Neutrophil (primary cell): ENCODE results near the gene ZNF549.

Experiments
- H3K27ac ChIP-seq: fragments of 200-600 bp; sonication (generic); 2 replicates; pipeline ENCODE4 v1.5.1; 2016; ENCODE audit warnings: mild to moderate bottlenecking, moderate library complexity
- H3K27me3 ChIP-seq: fragments of 200-600 bp; sonication (generic); 2 replicates; pipeline ENCODE4 v1.6.0; 2016; ENCODE audit warnings: mild to moderate bottlenecking
- H3K36me3 ChIP-seq: fragments of 200-600 bp; sonication (generic); 2 replicates; pipeline ENCODE4 v1.5.1; 2017
- H3K4me1 ChIP-seq, 2 experiments: fragments of 200-600 bp in 1 of 2; sonication (generic) in 1 of 2; 1 replicate in 1 of 2; 2 replicates in 1 of 2; pipeline versions ENCODE4 v1.5.1 to v1.6.1; 2013 to 2016; ENCODE audit warnings: low read depth in 1 of 2, low read length in 1 of 2, mild to moderate bottlenecking in 1 of 2, moderate library complexity in 1 of 2; ENCODE audit not compliant: control insufficient read depth in 1 of 2, insufficient read depth in 1 of 2
- H3K4me3 ChIP-seq, 2 experiments: fragments of 200-600 bp in 1 of 2; sonication (generic) in 1 of 2; 1 replicate in 1 of 2; 2 replicates in 1 of 2; pipeline ENCODE4 v1.5.1; 2013 to 2016; ENCODE audit warnings: low read depth in 1 of 2, low read length in 1 of 2, mild to moderate bottlenecking in 1 of 2, moderate library complexity in 1 of 2
- H3K9me3 ChIP-seq: fragments of 200-600 bp; sonication (generic); 2 replicates; pipeline ENCODE4 v1.5.1; 2016
- CTCF ChIP-seq: fragments of 200-600 bp; sonication (generic); IDR thresholded peaks from 2 replicates; pipeline ENCODE4 v1.5.1; 2016; ENCODE audit warnings: antibody characterized with exemption

The ZNF549 gene

GRCh38 chr19:57560049-57560491, 32.9 kb downstream of the ZNF549 start:
- Histone ChIP-seq H3K9me3 (peaks cover 23% of the 10 kb centered on the region), H3K27ac (no peak overlapping the region), H3K4me3 (peak overlapping the region; percentile 64 to 72), H3K4me1 (peaks cover 15 to 16% of the 10 kb centered on the region in 2 experiments), H3K36me3 (no peaks in the 10 kb centered on the region), H3K27me3 (no peaks in the 10 kb centered on the region)
- no peak for TF ChIP-seq CTCF

- Histone ChIP-seq H3K4me1 (peaks cover 15 to 16% of the 10 kb centered on the region in 2 experiments), H3K4me3 (no peak overlapping the region), H3K27me3 (no peaks in the 10 kb centered on the region), H3K9me3 (peaks cover 54% of the 10 kb centered on the region), H3K36me3 (no peaks in the 10 kb centered on the region), H3K27ac (no peak overlapping the region)
- TF ChIP-seq CTCF, result no peak
Observed at GRCh38 chr19:57563547-57563946, 36.4 kb downstream of the ZNF549 start.

GRCh38 chr19:57566396-57567265, 39.5 kb downstream of the ZNF549 start:
- Histone ChIP-seq H3K4me1 (no peaks in the 10 kb centered on the region), H3K36me3 (no peaks in the 10 kb centered on the region), H3K27ac (no peak overlapping the region), H3K4me3 (no peak overlapping the region), H3K27me3 (no peaks in the 10 kb centered on the region), H3K9me3 (peaks cover 57% of the 10 kb centered on the region)
- TF ChIP-seq CTCF, result no peak

- Histone ChIP-seq H3K27ac (no peak overlapping the region), H3K4me1 (no peaks in the 10 kb centered on the region), H3K4me3 (no peak overlapping the region), H3K36me3 (peaks cover 7% of the 10 kb centered on the region), H3K27me3 (no peaks in the 10 kb centered on the region), H3K9me3 (peaks cover 76% of the 10 kb centered on the region)
- no peak for TF ChIP-seq CTCF
Observed at GRCh38 chr19:57570707-57571106, 43.6 kb downstream of the ZNF549 start.

GRCh38 chr19:57572415-57572947, 45.3 kb downstream of the ZNF549 start:
- H3K36me3 ChIP-seq, result peaks cover 7% of the 10 kb centered on the region
- H3K4me3 ChIP-seq, result no peak overlapping the region
- H3K9me3 ChIP-seq, result peaks cover 65% of the 10 kb centered on the region
- H3K4me1 ChIP-seq, result no peaks in the 10 kb centered on the region
- no peaks in the 10 kb centered on the region for H3K27me3 ChIP-seq
- no peak overlapping the region for H3K27ac ChIP-seq
- no peak for TF ChIP-seq CTCF
